ENCODE measurements around the gene ATP11A.

ATP11A gene

GRCh38 chr13:112687836-112688559 is 1.8 kb upstream of the ATP11A start:
- FAIRE-seq (no peak), DNase-seq (ENCODE audit: insufficient read length, low spot score) (no peak)
- no peak for TF ChIP-seq CTCF (IDR thresholded peaks at IDR 0.05; ENCODE audit: insufficient read depth, missing control alignments)

- FAIRE-seq (no peak), DNase-seq (ENCODE audit: insufficient read length, low spot score) (no peak)
- TF ChIP-seq CTCF (IDR thresholded peaks at IDR 0.05; ENCODE audit: insufficient read depth, missing control alignments) = no peak
Measured at GRCh38 chr13:112688560-112689302, 1.1 kb upstream of the ATP11A start.

GRCh38 chr13:112690283-112690929 is 568 bp downstream of the ATP11A start:
- no peak for TF ChIP-seq CTCF (IDR thresholded peaks at IDR 0.05; ENCODE audit: insufficient read depth, missing control alignments)
- no peak for FAIRE-seq

GRCh38 chr13:112692104-112692503 is 2.3 kb downstream of the ATP11A start:
- FAIRE-seq = no peak
- no peak for TF ChIP-seq CTCF (IDR thresholded peaks at IDR 0.05; ENCODE audit: insufficient read depth, missing control alignments)
- DNase-seq (ENCODE audit: insufficient read length, low spot score) = no peak

More at GRCh38 chr13:112690283-112690929, 568 bp downstream of the ATP11A start:
- peak; percentile 57 for DNase-seq (ENCODE audit: insufficient read length, low spot score)

- FAIRE-seq (no peak), DNase-seq (ENCODE audit: insufficient read length, low spot score) (no peak)
- no peak for TF ChIP-seq CTCF (IDR thresholded peaks at IDR 0.05; ENCODE audit: insufficient read depth, missing control alignments)
Measured at GRCh38 chr13:112692586-112692985, 2.7 kb downstream of the ATP11A start.

- no peak for TF ChIP-seq CTCF (IDR thresholded peaks at IDR 0.05; ENCODE audit: insufficient read depth, missing control alignments)
- FAIRE-seq (no peak), DNase-seq (ENCODE audit: insufficient read length, low spot score) (no peak)
Measured at GRCh38 chr13:112693831-112694497, 4.1 kb downstream of the ATP11A start.
